HepG2 (cell line): Measurements from ENCODE around the gene IL27RA. TPM values are rescaled to one million over a fixed set of nuclear protein-coding genes. Genes with fewer than 3 reads are reported as not detected.

Experiments used
- ATAC-seq: fragments of 200-7000 bp; cut with Tn5 transposase; 3 replicates; pipeline ENCODE4 v1.9.1; 2020; ENCODE audit warnings: mild to moderate bottlenecking, moderate library complexity
- BruUV-seq: library from RNA; stranded (reverse); fragments of 400-500 nt; replicated peaks from 2 replicates; lab custom pipeline; 2021; lab: Mats Ljungman, UMichigan
- CTCF ChIA-PET: fragments of 300-600 bp; formaldehyde crosslinking; extraction: SDS; loops from one replicate; lab custom pipeline; 2021; ENCODE audit warnings: low total read pairs, inconsistent platforms, low intra/inter-chr PET ratio; lab: Yijun Ruan, JAX
- POLR2A ChIA-PET: fragments of 350-600 bp; sonication (Branson Sonifier 250); formaldehyde crosslinking; loops from one replicate; lab custom pipeline; 2020; ENCODE audit warnings: antibody characterized with exemption, inconsistent platforms; lab: Yijun Ruan, JAX
- DNase-seq: peaks from one replicate; pipeline ENCODE4 v3.0.0-alpha.2; 2015; ENCODE audit warnings: low spot score
- FAIRE-seq: peaks from 3 replicates; lab custom pipeline; 2011; peaks lifted over from hg19 to GRCh38; lab: Jason Lieb, UNC
- H2AFZ ChIP-seq: one replicate; pipeline ENCODE4 v1.6.1; 2011; ENCODE audit warnings: low read length, inconsistent platforms
- H3K27ac ChIP-seq: fragments of 300-600 bp; 3 replicates; pipeline ENCODE4 v1.8.0; 2011; ENCODE audit warnings: mixed run types, mild to moderate bottlenecking, mixed read lengths, low read length, inconsistent platforms; ENCODE audit not compliant: insufficient read depth; ENCODE audit errors: extremely low read length
- H3K27me3 ChIP-seq, 2 experiments: fragments of 200-600 bp in 1 of 2; 2 replicates in 1 of 2; 3 replicates in 1 of 2; pipeline versions ENCODE4 v1.6.0 to v1.8.0; 2011; ENCODE audit warnings: low read length in 2 of 2, mild to moderate bottlenecking in 2 of 2, moderate library complexity in 2 of 2, inconsistent platforms in 1 of 2; ENCODE audit not compliant: insufficient read depth in 2 of 2, control insufficient read depth in 1 of 2
- H3K36me3 ChIP-seq, 2 experiments: fragments of 200-600 bp in 1 of 2; replicated peaks in 1 of 2; 2 replicates in 1 of 2; 3 replicates in 1 of 2; pipeline versions ENCODE4 v1.5.1 to v1.8.0; 2011; ENCODE audit warnings: low read length in 2 of 2, inconsistent platforms in 1 of 2; ENCODE audit not compliant: insufficient read depth in 2 of 2, control insufficient read depth in 1 of 2
- H3K4me1 ChIP-seq: 2 replicates; pipeline ENCODE4 v1.5.1; 2012; ENCODE audit warnings: low read length, inconsistent platforms; ENCODE audit not compliant: insufficient read depth
- H3K4me2 ChIP-seq: 2 replicates; pipeline ENCODE4 v1.6.0; 2011; ENCODE audit warnings: low read depth, low read length, inconsistent platforms
- H3K4me3 ChIP-seq, 3 experiments: fragments of 200-600 bp in 1 of 3; sonication (generic), shearing (Covaris generic) in 1 of 3; replicated peaks in 1 of 3; 2 replicates each; pipeline ENCODE4 v1.5.1; 2011 to 2016; ENCODE audit warnings: low read length in 3 of 3, inconsistent platforms in 2 of 3, low read depth in 2 of 3, mild to moderate bottlenecking in 2 of 3, control low read depth in 1 of 3, mixed read lengths in 1 of 3; ENCODE audit not compliant: insufficient read depth in 1 of 3
- H3K79me2 ChIP-seq: one replicate; pipeline ENCODE4 v1.6.1; 2011; ENCODE audit warnings: low read length, inconsistent platforms; ENCODE audit not compliant: insufficient read depth
- H3K9ac ChIP-seq: 2 replicates; pipeline ENCODE4 v1.6.0; 2011; ENCODE audit warnings: mild to moderate bottlenecking, low read depth, low read length, inconsistent platforms; ENCODE audit not compliant: insufficient read depth
- H3K9me3 ChIP-seq: 2 replicates; pipeline ENCODE4 v1.5.1; 2012; ENCODE audit warnings: mild to moderate bottlenecking, low read length
- H4K20me1 ChIP-seq: 2 replicates; pipeline ENCODE4 v1.6.0; 2011; ENCODE audit warnings: inconsistent platforms, mild to moderate bottlenecking, low read length, moderate library complexity; ENCODE audit not compliant: insufficient read depth
- CBX1 ChIP-seq: IDR thresholded peaks from one replicate; pipeline ENCODE4 v1.6.1; 2016; ENCODE audit warnings: antibody characterized with exemption, low read depth
- HCFC1 ChIP-seq: fragments of 150-350 bp; IDR thresholded peaks from 2 replicates; pipeline ENCODE4 v1.6.1; 2014; ENCODE audit warnings: low read depth, low read length
- KLF15 ChIP-seq: sonication (generic); formaldehyde crosslinking; IDR thresholded peaks from 2 replicates; pipeline ENCODE4 v1.8.1; 2023; ENCODE audit warnings: borderline replicate concordance, mild to moderate bottlenecking, inconsistent platforms, missing genetic modification reagents, mixed read lengths
- MYPOP ChIP-seq: sonication (generic); formaldehyde crosslinking; IDR thresholded peaks from 2 replicates; pipeline ENCODE4 v1.8.1; 2023; ENCODE audit warnings: mild to moderate bottlenecking, moderate library complexity, missing genetic modification reagents
- ZNF143 ChIP-seq: sonication (generic); formaldehyde crosslinking; IDR thresholded peaks from 2 replicates; pipeline ENCODE4 v1.4.0; 2020; ENCODE audit warnings: missing genetic modification reagents
- ZNF333 ChIP-seq: sonication (generic); formaldehyde crosslinking; IDR thresholded peaks from 2 replicates; pipeline ENCODE4 v1.4.0; 2020; ENCODE audit warnings: mild to moderate bottlenecking, missing genetic modification reagents, borderline replicate concordance
- ZNF460 ChIP-seq: sonication (generic); formaldehyde crosslinking; IDR thresholded peaks from 2 replicates; pipeline ENCODE4 v1.5.1; 2020; ENCODE audit warnings: missing genetic modification reagents, mild to moderate bottlenecking, borderline replicate concordance
- ZNF674 ChIP-seq: sonication (generic); formaldehyde crosslinking; IDR thresholded peaks from 2 replicates; pipeline ENCODE4 v1.5.0; 2020; ENCODE audit warnings: low read depth, mild to moderate bottlenecking, missing genetic modification reagents
- ZNF768 ChIP-seq: sonication (generic); formaldehyde crosslinking; IDR thresholded peaks from 2 replicates; pipeline ENCODE4 v1.4.0; 2020; ENCODE audit warnings: missing genetic modification reagents
- WGBS: methylation state at CpG from one replicate; pipeline ENCODE4 v1.1.6; 2017; ENCODE audit warnings: low lambda C conversion rate; 5-methylcytosine and 5-hydroxymethylcytosine counted together
- in situ Hi-C: cut with HindIII; loops from 2 replicates; pipeline ENCODE4 v1.10.0; 2017; ENCODE audit warnings: low pct_unique_long_range_greater_than_20kb; ENCODE audit not compliant: extremely low pct_ligation_motif_present
- intact Hi-C: fragments of 100-400 bp; cut with micrococcal nuclease; formaldehyde crosslinking; loops from one replicate; pipeline ENCODE4 v1.10.0; 2022; ENCODE audit not compliant: unreplicated experiment
- polyA plus RNA-seq, 8 experiments: library from polyadenylated mRNA; depleted of rRNA in 3 of 8; stranded (reverse) in 7 of 8; unstranded in 1 of 8; fragments of >200 nt; fragmentation: Illumina TruSeq in 4 of 8; extraction: Trizol in 4 of 8; gene quantifications; 2 replicates each; pipeline versions ENCODE4 v1.2.1 to v1.2.3, GENCODE V29; 2011 to 2016; ENCODE audit warnings: low read depth in 4 of 8, missing spikeins in 1 of 8, mixed read lengths in 1 of 8; ENCODE audit not compliant: insufficient read depth in 1 of 8
- total RNA-seq, 5 experiments: library from RNA; depleted of rRNA; stranded (reverse); fragments of >200 nt; fragmentation: Illumina TruSeq; extraction: Trizol; gene quantifications; 2 replicates each; pipeline ENCODE4 v1.2.3, GENCODE V29; 2016; ENCODE audit warnings: low read depth in 1 of 5

The IL27RA gene
- total and polyA plus RNA-seq, 2 of the 13 experiments (the other 11 are each of a cell fraction or from before 2014, with no cell fraction given): 3.5 to 8.1 TPM

- no peak for TF ChIP-seq MYPOP (CRISPR knock-in tag)
- no peak for TF ChIP-seq ZNF674
- TF ChIP-seq HCFC1: no peak
- no peak for TF ChIP-seq ZNF143 (CRISPR knock-in tag)
- TF ChIP-seq ZNF460 (CRISPR knock-in tag): no peak
- TF ChIP-seq ZNF333 (CRISPR knock-in tag): no peak
Measured at GRCh38 chr19:14035706-14036105, 4.1 kb downstream of the IL27RA start (continued).

- no peak for FAIRE-seq
- Histone ChIP-seq H4K20me1 (no peaks in the 10 kb centered on the region), H3K27me3 (no peaks in the 10 kb centered on the region; a peak in 1 of 5 replicates), H3K9ac (no peak overlapping the region), H3K9me3 (no peaks in the 10 kb centered on the region), H3K79me2 (no peaks in the 10 kb centered on the region), H3K4me2 (no peak overlapping the region), H2AFZ (no peak overlapping the region), H3K36me3 (no peaks in the 10 kb centered on the region), H3K4me1 (no peaks in the 10 kb centered on the region), H3K27ac (no peak overlapping the region), H3K4me3 (no peak overlapping the region)
- intact Hi-C loops (no loop called here), in situ Hi-C loops (no loop called here)
- WGBS: 94% methylated on average over 5 of the region's 7 CpGs
- ATAC-seq: no peak
- CTCF ChIA-PET: no interaction called here
- TF ChIP-seq CBX1 (no peak), ZNF768 (CRISPR knock-in tag) (peak; percentile 90), KLF15 (CRISPR knock-in tag) (no peak)
- POLR2A ChIA-PET: no interaction called here
- no TSS peak for BruUV-seq
- DNase-seq: no peak
Measured at GRCh38 chr19:14039181-14039580, 7.6 kb downstream of the IL27RA start.
